Measurements from ENCODE around the gene CDRT4.

- TF ChIP-seq CTCF (IDR thresholded peaks at IDR 0.05) (no peak), POLR2A (IDR thresholded peaks at IDR 0.05) (no peak)
These were observed 15.7 kb downstream of the CDRT4 start for GRCh38 chr17:15451680-15452079.
